WTC11 (cell line): ENCODE results near the gene TWF2. TPM values are rescaled to one million over a fixed set of nuclear protein-coding genes. Genes with fewer than 3 reads are reported as not detected.

Source experiments
- ATAC-seq: fragments of 200-7000 bp; cut with Tn5 transposase; 2 replicates; pipeline ENCODE4 v1.10.0; 2021; ENCODE audit warnings: mild to moderate bottlenecking, moderate library complexity
- CTCF ChIA-PET: fragments of 300-600 bp; sonication (Branson Sonifier 250); formaldehyde crosslinking; loops from one replicate; lab custom pipeline; 2021; ENCODE audit warnings: antibody characterized with exemption; lab: Charles Lee
- POLR2A ChIA-PET: fragments of 350-600 bp; sonication (Branson Sonifier 250); formaldehyde crosslinking; loops from one replicate; lab custom pipeline; 2021; ENCODE audit warnings: antibody characterized with exemption; lab: Charles Lee
- DNase-seq: peaks from one replicate; pipeline ENCODE4 v3.0.0; 2021; ENCODE audit warnings: low spot score
- H3K27ac Mint-ChIP-seq: 2 replicates; pipeline ENCODE4 v1.8.0; 2021; ENCODE audit warnings: mixed read lengths
- H3K27me3 Mint-ChIP-seq: 2 replicates; pipeline ENCODE4 v1.8.0; 2021; ENCODE audit warnings: low read depth, mild to moderate bottlenecking, moderate library complexity, mixed read lengths
- H3K36me3 Mint-ChIP-seq: 2 replicates; pipeline ENCODE4 v1.8.0; 2021; ENCODE audit warnings: mixed read lengths
- H3K4me1 Mint-ChIP-seq: 2 replicates; pipeline ENCODE4 v1.8.0; 2022; ENCODE audit warnings: mixed read lengths
- H3K4me3 Mint-ChIP-seq: 2 replicates; pipeline ENCODE4 v1.8.0; 2021; ENCODE audit warnings: mild to moderate bottlenecking, moderate library complexity, mixed read lengths
- H3K9me3 Mint-ChIP-seq: 2 replicates; pipeline ENCODE4 v1.8.0; 2021; ENCODE audit warnings: mixed read lengths
- CBFB ChIP-seq: sonication (generic); formaldehyde crosslinking; IDR thresholded peaks from 2 replicates; pipeline ENCODE4 v1.8.1; 2022; ENCODE audit warnings: mild to moderate bottlenecking, low read depth, missing genetic modification reagents
- CREB1 ChIP-seq: sonication (generic); formaldehyde crosslinking; IDR thresholded peaks from 2 replicates; pipeline ENCODE4 v1.8.0; 2023; ENCODE audit warnings: mild to moderate bottlenecking, missing genetic modification reagents
- ELF4 ChIP-seq: sonication (generic); formaldehyde crosslinking; IDR thresholded peaks from 2 replicates; pipeline ENCODE4 v1.8.1; 2022; ENCODE audit warnings: low read depth, mild to moderate bottlenecking, moderate library complexity, missing genetic modification reagents
- MXD4 ChIP-seq: fragments of 250-450 bp; sonication (Bioruptor Pico); IDR thresholded peaks from 2 replicates; pipeline ENCODE4 v1.8.0; 2021; ENCODE audit warnings: mild to moderate bottlenecking, moderate library complexity, borderline replicate concordance
- NFATC4 ChIP-seq: fragments of 250-450 bp; sonication (Bioruptor Pico); IDR thresholded peaks from 2 replicates; pipeline ENCODE4 v1.9.0; 2021; ENCODE audit warnings: mild to moderate bottlenecking
- NR2C2 ChIP-seq: sonication (generic); formaldehyde crosslinking; IDR thresholded peaks from 2 replicates; pipeline ENCODE4 v1.8.0; 2022; ENCODE audit warnings: mild to moderate bottlenecking, missing genetic modification reagents
- PRRX2 ChIP-seq: fragments of 250-450 bp; sonication (Bioruptor Pico); IDR thresholded peaks from 2 replicates; pipeline ENCODE4 v1.8.0; 2021; ENCODE audit warnings: mild to moderate bottlenecking
- SP1 ChIP-seq: sonication (generic); formaldehyde crosslinking; conservative IDR thresholded peaks from 2 replicates; pipeline ENCODE4 v1.8.1; 2022; ENCODE audit warnings: missing genetic modification reagents
- TCF7 ChIP-seq: sonication (generic); formaldehyde crosslinking; IDR thresholded peaks from 2 replicates; pipeline ENCODE4 v1.8.0; 2022; ENCODE audit warnings: mild to moderate bottlenecking, low read depth, missing genetic modification reagents, moderate library complexity
- ZNF138 ChIP-seq: sonication (generic); formaldehyde crosslinking; conservative IDR thresholded peaks from 2 replicates; pipeline ENCODE4 v1.8.1; 2022; ENCODE audit warnings: mild to moderate bottlenecking, moderate library complexity, missing genetic modification reagents
- ZNF232 ChIP-seq: sonication (generic); formaldehyde crosslinking; IDR thresholded peaks from 2 replicates; pipeline ENCODE4 v1.8.0; 2022; ENCODE audit warnings: mild to moderate bottlenecking, missing genetic modification reagents
- ZNF263 ChIP-seq: sonication (generic); formaldehyde crosslinking; IDR thresholded peaks from 2 replicates; pipeline ENCODE4 v1.8.1; 2022; ENCODE audit warnings: low read depth, mild to moderate bottlenecking, moderate library complexity, missing genetic modification reagents
- total RNA-seq: library from RNA; stranded (reverse); gene quantifications from 3 replicates; pipeline ENCODE4 v1.2.3, GENCODE V29; 2021
- TF ChIP-seq, protein P1 (sequence below): sonication (generic); formaldehyde crosslinking; IDR thresholded peaks from 2 replicates; pipeline ENCODE4 v1.8.1; 2023; ENCODE audit warnings: mild to moderate bottlenecking, missing genetic modification reagents
- TF ChIP-seq, protein P2 (sequence below): sonication (generic); formaldehyde crosslinking; IDR thresholded peaks from 2 replicates; pipeline ENCODE4 v1.8.1; 2023; ENCODE audit warnings: mild to moderate bottlenecking, missing genetic modification reagents, moderate library complexity
- TF ChIP-seq, protein P3 (sequence below): fragments of 250-450 bp; sonication (Bioruptor Pico); IDR thresholded peaks from 2 replicates; pipeline ENCODE4 v1.9.0; 2021; ENCODE audit warnings: mild to moderate bottlenecking, borderline replicate concordance
- TF ChIP-seq, protein P4 (sequence below): sonication (generic); formaldehyde crosslinking; IDR thresholded peaks from 2 replicates; pipeline ENCODE4 v1.8.0; 2022; ENCODE audit warnings: mild to moderate bottlenecking, missing genetic modification reagents
- TF ChIP-seq, protein P5 (sequence below): fragments of 250-450 bp; sonication (Bioruptor Pico); IDR thresholded peaks from 2 replicates; pipeline ENCODE4 v1.9.0; 2021; ENCODE audit warnings: mild to moderate bottlenecking
- TF ChIP-seq, protein P6 (sequence below): sonication (generic); formaldehyde crosslinking; IDR thresholded peaks from 2 replicates; pipeline ENCODE4 v1.8.1; 2022; ENCODE audit warnings: mild to moderate bottlenecking, missing genetic modification reagents, moderate library complexity, borderline replicate concordance

The TWF2 gene
- total RNA-seq, 1 experiment from 2014 or later, result 71.1 TPM

DNA sequence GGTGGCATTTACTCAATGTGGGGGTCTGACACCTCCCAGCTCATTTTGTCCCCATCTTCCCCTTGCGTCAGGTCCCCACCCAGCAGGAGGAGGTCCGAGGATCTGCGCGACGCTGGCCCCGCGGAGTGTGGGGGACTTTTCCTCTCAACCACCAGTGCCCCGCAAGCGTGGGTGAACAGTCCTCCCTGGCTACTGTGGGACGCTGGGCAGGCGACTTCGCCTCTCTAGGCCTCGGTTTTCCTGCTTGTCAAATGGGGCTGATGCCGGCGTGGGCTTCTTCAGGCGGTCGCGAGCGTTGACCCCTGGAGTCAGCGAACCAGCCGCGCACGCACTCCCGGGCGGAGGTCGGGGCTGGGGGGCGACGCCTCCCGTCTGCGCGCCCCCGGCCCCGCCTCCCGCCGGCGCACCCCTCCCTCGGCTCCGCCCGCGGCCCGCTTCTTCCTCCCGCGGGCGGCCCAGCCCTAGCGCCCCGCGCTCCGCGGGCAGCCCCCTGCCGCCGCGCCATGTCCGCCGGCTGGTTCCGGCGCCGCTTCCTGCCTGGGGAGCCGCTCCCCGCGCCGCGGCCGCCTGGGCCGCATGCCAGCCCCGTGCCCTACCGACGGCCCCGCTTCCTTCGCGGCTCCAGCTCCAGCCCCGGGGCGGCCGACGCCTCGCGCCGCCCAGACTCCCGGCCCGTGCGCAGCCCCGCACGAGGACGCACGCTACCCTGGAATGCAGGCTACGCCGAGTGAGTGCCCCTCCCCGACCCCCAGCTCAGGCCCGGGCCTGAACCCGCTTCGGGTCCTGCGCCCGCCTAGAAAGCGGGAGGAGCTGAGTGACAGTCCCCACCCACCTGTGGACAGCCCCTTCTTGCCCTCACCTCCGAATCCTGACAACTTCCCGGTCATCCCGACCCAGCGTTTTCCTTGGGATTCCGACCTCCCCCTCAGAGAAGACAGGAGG, 6.6 kb upstream of the TWF2 start, which contains the start of gene PPM1M (continued):
- TF ChIP-seq, protein P1, sequence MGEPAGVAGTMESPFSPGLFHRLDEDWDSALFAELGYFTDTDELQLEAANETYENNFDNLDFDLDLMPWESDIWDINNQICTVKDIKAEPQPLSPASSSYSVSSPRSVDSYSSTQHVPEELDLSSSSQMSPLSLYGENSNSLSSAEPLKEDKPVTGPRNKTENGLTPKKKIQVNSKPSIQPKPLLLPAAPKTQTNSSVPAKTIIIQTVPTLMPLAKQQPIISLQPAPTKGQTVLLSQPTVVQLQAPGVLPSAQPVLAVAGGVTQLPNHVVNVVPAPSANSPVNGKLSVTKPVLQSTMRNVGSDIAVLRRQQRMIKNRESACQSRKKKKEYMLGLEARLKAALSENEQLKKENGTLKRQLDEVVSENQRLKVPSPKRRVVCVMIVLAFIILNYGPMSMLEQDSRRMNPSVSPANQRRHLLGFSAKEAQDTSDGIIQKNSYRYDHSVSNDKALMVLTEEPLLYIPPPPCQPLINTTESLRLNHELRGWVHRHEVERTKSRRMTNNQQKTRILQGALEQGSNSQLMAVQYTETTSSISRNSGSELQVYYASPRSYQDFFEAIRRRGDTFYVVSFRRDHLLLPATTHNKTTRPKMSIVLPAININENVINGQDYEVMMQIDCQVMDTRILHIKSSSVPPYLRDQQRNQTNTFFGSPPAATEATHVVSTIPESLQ (CRISPR knock-in tag), result no peak
- TF ChIP-seq CREB1 (CRISPR knock-in tag), result peak; percentile 59; the same call in 1 of the 2 replicates
- TF ChIP-seq, protein P2, sequence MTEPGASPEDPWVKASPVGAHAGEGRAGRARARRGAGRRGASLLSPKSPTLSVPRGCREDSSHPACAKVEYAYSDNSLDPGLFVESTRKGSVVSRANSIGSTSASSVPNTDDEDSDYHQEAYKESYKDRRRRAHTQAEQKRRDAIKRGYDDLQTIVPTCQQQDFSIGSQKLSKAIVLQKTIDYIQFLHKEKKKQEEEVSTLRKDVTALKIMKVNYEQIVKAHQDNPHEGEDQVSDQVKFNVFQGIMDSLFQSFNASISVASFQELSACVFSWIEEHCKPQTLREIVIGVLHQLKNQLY (CRISPR knock-in tag), result no peak
- no peak for TF ChIP-seq NFATC4 (CRISPR knock-in tag)
- TF ChIP-seq ELF4 (CRISPR knock-in tag), result no peak; the same call in 1 of the 2 replicates
- TF ChIP-seq SP1 (CRISPR knock-in tag), result peak; percentile 41
- no peak for TF ChIP-seq ZNF263 (CRISPR knock-in tag)
- TF ChIP-seq CBFB (CRISPR knock-in tag), result no peak

DNA sequence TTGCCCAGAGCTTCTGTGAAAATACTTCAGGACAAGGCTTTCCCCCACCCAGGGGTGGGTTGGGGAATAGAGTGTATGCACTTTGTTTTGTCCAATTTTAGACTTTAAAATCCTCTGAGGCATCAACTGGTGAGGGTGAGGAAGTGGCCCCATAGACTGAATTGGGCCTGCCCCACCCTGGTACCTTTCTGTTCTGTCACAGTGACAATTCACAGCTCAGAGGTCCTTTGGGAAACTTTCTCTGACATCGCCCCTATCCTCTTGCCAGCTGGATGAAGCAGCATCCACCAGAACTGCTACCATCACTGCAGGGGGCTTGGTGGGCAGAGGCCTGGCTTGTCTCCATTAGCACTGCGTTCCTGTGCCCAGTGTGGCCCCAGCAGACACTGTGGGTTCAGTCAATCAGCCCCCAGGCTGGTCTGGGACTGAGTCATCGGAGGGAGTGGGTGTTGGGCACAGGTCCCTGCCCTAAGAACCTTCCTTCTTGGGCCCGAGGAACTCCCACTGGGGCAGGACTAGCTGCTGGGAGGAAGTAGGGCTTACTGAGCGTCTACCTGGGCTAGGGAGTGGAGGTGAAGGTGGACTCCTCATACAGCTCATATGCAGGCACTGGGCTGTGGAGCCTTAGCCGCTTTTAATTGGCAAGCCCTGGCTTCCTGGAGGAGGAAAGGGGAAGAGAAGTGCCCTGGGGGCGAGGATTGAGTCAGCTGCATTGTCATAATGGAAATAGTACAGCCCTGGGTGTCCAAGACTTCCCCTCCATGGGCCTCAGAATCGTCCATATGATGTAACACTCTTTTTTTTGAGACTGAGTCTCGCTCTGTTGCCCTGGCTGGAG, 5.1 kb upstream of the TWF2 start:
- H3K27ac Mint-ChIP-seq, result no peak overlapping the region
- ChIA-PET CTCF (interaction anchor here (1.1 to 4.0 kb wide), 5 partner anchors 10 to 33 kb away, joined by 4 to 23 read pairs (median 4); no protein-coding TSS in a partner anchor), POLR2A (interaction anchor here (1.1 kb wide), 1 partner anchor 35 kb away, joined by 3 read pairs; the partner anchor contains the start of gene WDR82)
- no peak for TF ChIP-seq TCF7 (CRISPR knock-in tag)
- no peak for TF ChIP-seq MXD4 (CRISPR knock-in tag)
- TF ChIP-seq, protein P3, sequence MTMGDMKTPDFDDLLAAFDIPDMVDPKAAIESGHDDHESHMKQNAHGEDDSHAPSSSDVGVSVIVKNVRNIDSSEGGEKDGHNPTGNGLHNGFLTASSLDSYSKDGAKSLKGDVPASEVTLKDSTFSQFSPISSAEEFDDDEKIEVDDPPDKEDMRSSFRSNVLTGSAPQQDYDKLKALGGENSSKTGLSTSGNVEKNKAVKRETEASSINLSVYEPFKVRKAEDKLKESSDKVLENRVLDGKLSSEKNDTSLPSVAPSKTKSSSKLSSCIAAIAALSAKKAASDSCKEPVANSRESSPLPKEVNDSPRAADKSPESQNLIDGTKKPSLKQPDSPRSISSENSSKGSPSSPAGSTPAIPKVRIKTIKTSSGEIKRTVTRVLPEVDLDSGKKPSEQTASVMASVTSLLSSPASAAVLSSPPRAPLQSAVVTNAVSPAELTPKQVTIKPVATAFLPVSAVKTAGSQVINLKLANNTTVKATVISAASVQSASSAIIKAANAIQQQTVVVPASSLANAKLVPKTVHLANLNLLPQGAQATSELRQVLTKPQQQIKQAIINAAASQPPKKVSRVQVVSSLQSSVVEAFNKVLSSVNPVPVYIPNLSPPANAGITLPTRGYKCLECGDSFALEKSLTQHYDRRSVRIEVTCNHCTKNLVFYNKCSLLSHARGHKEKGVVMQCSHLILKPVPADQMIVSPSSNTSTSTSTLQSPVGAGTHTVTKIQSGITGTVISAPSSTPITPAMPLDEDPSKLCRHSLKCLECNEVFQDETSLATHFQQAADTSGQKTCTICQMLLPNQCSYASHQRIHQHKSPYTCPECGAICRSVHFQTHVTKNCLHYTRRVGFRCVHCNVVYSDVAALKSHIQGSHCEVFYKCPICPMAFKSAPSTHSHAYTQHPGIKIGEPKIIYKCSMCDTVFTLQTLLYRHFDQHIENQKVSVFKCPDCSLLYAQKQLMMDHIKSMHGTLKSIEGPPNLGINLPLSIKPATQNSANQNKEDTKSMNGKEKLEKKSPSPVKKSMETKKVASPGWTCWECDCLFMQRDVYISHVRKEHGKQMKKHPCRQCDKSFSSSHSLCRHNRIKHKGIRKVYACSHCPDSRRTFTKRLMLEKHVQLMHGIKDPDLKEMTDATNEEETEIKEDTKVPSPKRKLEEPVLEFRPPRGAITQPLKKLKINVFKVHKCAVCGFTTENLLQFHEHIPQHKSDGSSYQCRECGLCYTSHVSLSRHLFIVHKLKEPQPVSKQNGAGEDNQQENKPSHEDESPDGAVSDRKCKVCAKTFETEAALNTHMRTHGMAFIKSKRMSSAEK (CRISPR knock-in tag), result no peak
- TF ChIP-seq, protein P4, sequence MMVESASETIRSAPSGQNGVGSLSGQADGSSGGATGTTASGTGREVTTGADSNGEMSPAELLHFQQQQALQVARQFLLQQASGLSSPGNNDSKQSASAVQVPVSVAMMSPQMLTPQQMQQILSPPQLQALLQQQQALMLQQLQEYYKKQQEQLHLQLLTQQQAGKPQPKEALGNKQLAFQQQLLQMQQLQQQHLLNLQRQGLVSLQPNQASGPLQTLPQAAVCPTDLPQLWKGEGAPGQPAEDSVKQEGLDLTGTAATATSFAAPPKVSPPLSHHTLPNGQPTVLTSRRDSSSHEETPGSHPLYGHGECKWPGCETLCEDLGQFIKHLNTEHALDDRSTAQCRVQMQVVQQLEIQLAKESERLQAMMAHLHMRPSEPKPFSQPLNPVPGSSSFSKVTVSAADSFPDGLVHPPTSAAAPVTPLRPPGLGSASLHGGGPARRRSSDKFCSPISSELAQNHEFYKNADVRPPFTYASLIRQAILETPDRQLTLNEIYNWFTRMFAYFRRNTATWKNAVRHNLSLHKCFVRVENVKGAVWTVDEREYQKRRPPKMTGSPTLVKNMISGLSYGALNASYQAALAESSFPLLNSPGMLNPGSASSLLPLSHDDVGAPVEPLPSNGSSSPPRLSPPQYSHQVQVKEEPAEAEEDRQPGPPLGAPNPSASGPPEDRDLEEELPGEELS, result no peak
- TF ChIP-seq PRRX2 (CRISPR knock-in tag), result no peak
- TF ChIP-seq ZNF138 (CRISPR knock-in tag), result no peak
- TF ChIP-seq NR2C2 (CRISPR knock-in tag), result no peak
- no peak for TF ChIP-seq ZNF232
- TF ChIP-seq NFATC4 (CRISPR knock-in tag), result no peak
- TF ChIP-seq, protein P5, sequence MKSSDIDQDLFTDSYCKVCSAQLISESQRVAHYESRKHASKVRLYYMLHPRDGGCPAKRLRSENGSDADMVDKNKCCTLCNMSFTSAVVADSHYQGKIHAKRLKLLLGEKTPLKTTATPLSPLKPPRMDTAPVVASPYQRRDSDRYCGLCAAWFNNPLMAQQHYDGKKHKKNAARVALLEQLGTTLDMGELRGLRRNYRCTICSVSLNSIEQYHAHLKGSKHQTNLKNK (CRISPR knock-in tag), result no peak
- TF ChIP-seq, protein P6, sequence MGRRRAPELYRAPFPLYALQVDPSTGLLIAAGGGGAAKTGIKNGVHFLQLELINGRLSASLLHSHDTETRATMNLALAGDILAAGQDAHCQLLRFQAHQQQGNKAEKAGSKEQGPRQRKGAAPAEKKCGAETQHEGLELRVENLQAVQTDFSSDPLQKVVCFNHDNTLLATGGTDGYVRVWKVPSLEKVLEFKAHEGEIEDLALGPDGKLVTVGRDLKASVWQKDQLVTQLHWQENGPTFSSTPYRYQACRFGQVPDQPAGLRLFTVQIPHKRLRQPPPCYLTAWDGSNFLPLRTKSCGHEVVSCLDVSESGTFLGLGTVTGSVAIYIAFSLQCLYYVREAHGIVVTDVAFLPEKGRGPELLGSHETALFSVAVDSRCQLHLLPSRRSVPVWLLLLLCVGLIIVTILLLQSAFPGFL (CRISPR knock-in tag), result no peak
- DNase-seq (no peak), ATAC-seq (no peak)
- peaks cover 25% of the 10 kb centered on the region for H3K4me1 Mint-ChIP-seq
- H3K36me3 Mint-ChIP-seq, result no peaks in the 10 kb centered on the region
- peak overlapping the region; percentile 61 for H3K4me3 Mint-ChIP-seq
- peaks cover 50% of the 10 kb centered on the region for H3K27me3 Mint-ChIP-seq
- H3K9me3 Mint-ChIP-seq, result no peaks in the 10 kb centered on the region
